HL-60 (cell line): Measurements from ENCODE around the gene FCHSD2.

ENCODE experiments used
- DNase-seq, 2 experiments: peaks; one replicate each; pipeline ENCODE4 v3.0.0-alpha.2; 2010 to 2020; ENCODE audit warnings: low read depth in 1 of 2, low spot score in 1 of 2
- H3K27ac ChIP-seq: fragments of 250-450 bp; sonication (Bioruptor Pico); replicated peaks from 2 replicates; pipeline ENCODE4 v1.5.1; 2020; ENCODE audit warnings: mild to moderate bottlenecking, moderate library complexity
- H3K27me3 ChIP-seq: fragments of 250-450 bp; sonication (Bioruptor Pico); 2 replicates; pipeline ENCODE4 v1.5.1; 2021; ENCODE audit warnings: mild to moderate bottlenecking, moderate library complexity; ENCODE audit not compliant: insufficient read depth, poor library complexity, severe bottlenecking
- H3K4me3 ChIP-seq: replicated peaks from 2 replicates; pipeline ENCODE4 v1.5.1; 2011; ENCODE audit warnings: mild to moderate bottlenecking, control low read depth, low read length; ENCODE audit not compliant: insufficient read depth
- CTCF ChIP-seq: IDR thresholded peaks from one replicate; pipeline ENCODE4 v1.5.1; 2011; ENCODE audit warnings: low read length, control low read depth, inconsistent platforms; ENCODE audit not compliant: insufficient read depth
- GABPA ChIP-seq: IDR thresholded peaks from 2 replicates; pipeline ENCODE4 v1.6.1; 2012; ENCODE audit warnings: low read depth
- POLR2AphosphoS5 ChIP-seq: IDR thresholded peaks from 2 replicates; pipeline ENCODE4 v1.6.1; 2012; ENCODE audit warnings: low read depth
- REST ChIP-seq: IDR thresholded peaks from 2 replicates; pipeline ENCODE4 v1.6.1; 2012; ENCODE audit warnings: low read depth; ENCODE audit not compliant: insufficient replicate concordance
- SPI1 ChIP-seq: IDR thresholded peaks from 2 replicates; pipeline ENCODE4 v1.6.1; 2012; ENCODE audit warnings: low read depth, mild to moderate bottlenecking, borderline replicate concordance

Gene FCHSD2

DNA sequence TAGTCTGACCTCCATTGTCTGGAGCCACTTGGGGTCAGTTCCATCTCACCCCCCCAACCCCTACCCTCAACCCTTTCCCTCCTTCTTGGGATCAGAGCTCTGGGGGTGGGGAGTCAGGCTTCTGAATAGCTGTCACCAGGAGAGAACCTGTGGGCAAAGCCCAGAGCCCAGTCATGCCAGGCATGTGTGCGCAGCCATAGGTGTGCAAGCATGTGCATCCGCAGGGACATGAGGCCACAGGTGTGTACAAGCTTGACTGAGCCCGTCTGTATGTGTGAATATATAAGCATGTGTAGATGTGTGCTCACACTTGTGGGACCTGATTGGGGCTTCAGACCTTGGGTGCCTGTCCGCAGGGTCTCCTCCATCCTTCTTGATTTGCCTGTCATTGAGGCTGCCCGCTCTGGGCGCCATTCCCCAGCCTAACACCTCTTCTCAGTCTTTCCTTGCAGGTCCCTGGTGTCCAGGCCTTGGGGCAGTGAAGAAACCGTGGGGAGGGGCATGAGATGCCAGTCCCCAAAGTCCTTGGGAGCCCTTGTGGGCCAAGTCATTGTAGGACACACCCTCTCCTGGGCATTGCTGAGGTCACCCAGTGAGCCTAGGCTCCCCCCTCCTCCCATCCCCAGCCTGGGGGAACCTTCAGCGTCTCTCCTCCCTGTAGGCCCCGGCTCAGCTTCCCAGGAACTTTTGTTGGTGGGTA, 318.9 kb downstream of the FCHSD2 start:
- no peak for DNase-seq
- no peaks in the 10 kb centered on the region for H3K27me3 ChIP-seq
- TF ChIP-seq POLR2AphosphoS5 (peak; percentile 9; the same call in 1 of the 2 replicates), SPI1 (no peak)
- H3K27ac ChIP-seq, result no peak overlapping the region
- H3K4me3 ChIP-seq, result no peak overlapping the region

GRCh38 chr11:72821920-72822799, 320.0 kb downstream of the FCHSD2 start:
- TF ChIP-seq CTCF, result no peak
- TF ChIP-seq SPI1, result no peak
- no peak for TF ChIP-seq REST
- TF ChIP-seq GABPA, result no peak
- H3K27ac ChIP-seq, result no peak overlapping the region
- no peak overlapping the region for H3K4me3 ChIP-seq
- no peak for DNase-seq
- H3K27me3 ChIP-seq, result no peaks in the 10 kb centered on the region

- Histone ChIP-seq H3K4me3 (no peak overlapping the region), H3K27ac (no peak overlapping the region), H3K27me3 (no peaks in the 10 kb centered on the region)
- no peak for DNase-seq
- TF ChIP-seq CTCF (no peak), GABPA (no peak), REST (no peak), POLR2AphosphoS5 (no peak; the same call in 1 of the 2 replicates), SPI1 (no peak)
Observed at GRCh38 chr11:72821221-72821919, 320.7 kb downstream of the FCHSD2 start.
